HEK293 (cell line): ENCODE results near the gene MRPL9.

ENCODE experiments used
- MYNN ChIP-seq: fragments of 450-650 bp; formaldehyde crosslinking; IDR thresholded peaks from 2 replicates; pipeline ENCODE4 v1.5.1; 2016; ENCODE audit warnings: missing biosample characterization, missing genetic modification characterization, borderline replicate concordance
- OVOL3 ChIP-seq: fragments of 450-650 bp; formaldehyde crosslinking; IDR thresholded peaks from 2 replicates; pipeline ENCODE4 v1.5.1; 2016; ENCODE audit warnings: missing biosample characterization, missing genetic modification characterization
- ZBTB48 ChIP-seq: fragments of 450-650 bp; formaldehyde crosslinking; IDR thresholded peaks from 2 replicates; pipeline ENCODE4 v1.5.1; 2016; ENCODE audit warnings: missing biosample characterization, missing genetic modification characterization
- ZFP69B ChIP-seq: fragments of 450-650 bp; formaldehyde crosslinking; IDR thresholded peaks from 2 replicates; pipeline ENCODE4 v1.5.1; 2016; ENCODE audit warnings: missing biosample characterization, missing genetic modification characterization
- ZNF132 ChIP-seq: fragments of 450-650 bp; formaldehyde crosslinking; IDR thresholded peaks from 2 replicates; pipeline ENCODE4 v1.5.1; 2017; ENCODE audit warnings: missing biosample characterization, missing genetic modification characterization, borderline replicate concordance
- ZNF174 ChIP-seq: fragments of 450-650 bp; formaldehyde crosslinking; IDR thresholded peaks from 2 replicates; pipeline ENCODE4 v1.5.0; 2017; ENCODE audit warnings: missing biosample characterization, mild to moderate bottlenecking, missing genetic modification characterization
- ZNF302 ChIP-seq: fragments of 450-650 bp; formaldehyde crosslinking; IDR thresholded peaks from 2 replicates; pipeline ENCODE4 v1.5.1; 2016; ENCODE audit warnings: missing biosample characterization, missing genetic modification characterization, low read depth
- ZNF341 ChIP-seq: fragments of 450-650 bp; formaldehyde crosslinking; IDR thresholded peaks from 2 replicates; pipeline ENCODE4; 2016; ENCODE audit warnings: low read depth, missing biosample characterization, missing genetic modification characterization
- ZNF354C ChIP-seq: fragments of 450-650 bp; formaldehyde crosslinking; IDR thresholded peaks from 2 replicates; pipeline ENCODE4 v1.5.1; 2016; ENCODE audit warnings: missing biosample characterization, missing genetic modification characterization, low read depth, borderline replicate concordance
- ZNF391 ChIP-seq: fragments of 450-650 bp; formaldehyde crosslinking; IDR thresholded peaks from 2 replicates; pipeline ENCODE4 v1.5.1; 2016; ENCODE audit warnings: low read depth, missing biosample characterization, missing genetic modification characterization, borderline replicate concordance
- ZNF48 ChIP-seq: fragments of 450-650 bp; formaldehyde crosslinking; IDR thresholded peaks from 2 replicates; pipeline ENCODE4 v1.5.1; 2016; ENCODE audit warnings: missing biosample characterization, missing genetic modification characterization
- ZNF510 ChIP-seq: fragments of 450-650 bp; formaldehyde crosslinking; IDR thresholded peaks from 2 replicates; pipeline ENCODE4 v1.5.1; 2018; ENCODE audit warnings: mild to moderate bottlenecking, missing genetic modification characterization, missing biosample characterization; ENCODE audit not compliant: insufficient replicate concordance
- ZNF610 ChIP-seq: fragments of 450-650 bp; formaldehyde crosslinking; IDR thresholded peaks from 2 replicates; pipeline ENCODE4 v1.5.1; 2016; ENCODE audit warnings: missing biosample characterization, missing genetic modification characterization, borderline replicate concordance
- ZNF623 ChIP-seq: fragments of 450-650 bp; formaldehyde crosslinking; IDR thresholded peaks from 2 replicates; pipeline ENCODE4 v1.5.1; 2016; ENCODE audit warnings: missing biosample characterization, missing genetic modification characterization
- ZNF76 ChIP-seq: fragments of 450-650 bp; formaldehyde crosslinking; IDR thresholded peaks from 2 replicates; pipeline ENCODE4; 2016; ENCODE audit warnings: low read depth, missing biosample characterization, missing genetic modification characterization, borderline replicate concordance
- ZNF777 ChIP-seq: fragments of 450-650 bp; formaldehyde crosslinking; IDR thresholded peaks from 2 replicates; pipeline ENCODE4 v1.5.1; 2017; ENCODE audit warnings: missing biosample characterization, missing genetic modification characterization, borderline replicate concordance
- TF ChIP-seq, protein P1 (sequence below): fragments of 450-650 bp; formaldehyde crosslinking; IDR thresholded peaks from 2 replicates; pipeline ENCODE4 v1.5.1; 2016; ENCODE audit warnings: missing biosample characterization, missing genetic modification characterization, borderline replicate concordance
- TF ChIP-seq, protein P2 (sequence below): fragments of 450-650 bp; formaldehyde crosslinking; IDR thresholded peaks from 2 replicates; pipeline ENCODE4 v1.5.1; 2017; ENCODE audit warnings: missing biosample characterization, missing genetic modification characterization
- TF ChIP-seq, protein P3 (sequence below): fragments of 450-650 bp; formaldehyde crosslinking; IDR thresholded peaks from 2 replicates; pipeline ENCODE4 v1.5.1; 2016; ENCODE audit warnings: missing biosample characterization, missing genetic modification characterization
- TF ChIP-seq, protein P4 (sequence below): fragments of 450-650 bp; formaldehyde crosslinking; IDR thresholded peaks from 2 replicates; pipeline ENCODE4 v1.5.1; 2016; ENCODE audit warnings: missing biosample characterization, missing genetic modification characterization
- TF ChIP-seq, protein P5 (sequence below): fragments of 450-650 bp; formaldehyde crosslinking; IDR thresholded peaks from 2 replicates; pipeline ENCODE4 v1.5.1; 2016; ENCODE audit warnings: missing biosample characterization, missing genetic modification characterization
- TF ChIP-seq, protein P6 (sequence below): fragments of 450-650 bp; formaldehyde crosslinking; IDR thresholded peaks from 2 replicates; pipeline ENCODE4 v1.5.1; 2017; ENCODE audit warnings: missing biosample characterization, mild to moderate bottlenecking, missing genetic modification characterization, moderate library complexity

MRPL9 gene

DNA sequence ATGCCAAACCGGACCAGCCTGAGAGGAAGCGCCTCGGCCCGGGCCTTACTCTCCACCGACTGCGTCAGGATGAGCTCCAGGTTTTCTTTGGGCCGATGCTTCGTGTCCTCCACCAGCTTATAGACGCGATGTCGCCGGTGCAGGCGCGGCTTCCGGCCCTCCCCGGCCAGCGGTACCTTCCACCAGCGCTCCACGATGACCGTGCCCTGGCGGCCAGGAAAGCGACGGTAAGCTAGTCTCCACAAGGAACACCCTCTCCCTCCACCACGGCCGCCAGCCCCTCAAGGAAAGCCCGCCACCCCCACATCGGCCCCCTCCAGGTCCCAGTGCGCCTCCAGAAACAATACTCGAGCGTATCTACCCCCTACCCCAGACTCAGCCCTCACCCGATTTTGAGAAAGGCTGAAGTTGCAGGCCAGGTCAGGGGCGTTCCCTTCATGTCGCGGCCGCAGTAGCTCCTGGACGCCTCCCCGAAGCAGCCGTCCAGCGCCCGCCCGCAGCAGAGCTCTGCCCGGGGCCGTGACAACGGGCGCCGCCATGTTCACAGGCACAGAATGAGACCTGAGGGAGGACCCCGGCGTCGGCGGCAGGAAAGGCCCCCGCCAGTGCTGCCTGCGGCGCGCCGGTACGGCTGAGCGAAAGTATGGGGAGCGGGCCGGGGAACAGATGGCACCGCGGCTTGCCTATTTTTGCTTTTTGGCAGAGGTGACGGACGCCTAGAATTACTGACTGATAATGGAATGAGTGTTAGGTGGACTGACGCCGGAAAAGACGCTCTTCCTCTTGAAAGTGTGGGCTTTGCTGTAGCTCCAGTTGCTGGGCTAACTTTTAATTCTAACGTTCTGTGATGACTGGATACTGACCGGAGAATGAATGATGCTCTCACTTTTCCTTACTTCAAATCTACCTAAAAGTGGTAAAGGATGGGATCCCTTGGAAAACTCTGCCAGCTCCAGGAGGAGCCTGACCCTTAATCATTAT, at the start of gene MRPL9 (continued):
- TF ChIP-seq, protein P1, sequence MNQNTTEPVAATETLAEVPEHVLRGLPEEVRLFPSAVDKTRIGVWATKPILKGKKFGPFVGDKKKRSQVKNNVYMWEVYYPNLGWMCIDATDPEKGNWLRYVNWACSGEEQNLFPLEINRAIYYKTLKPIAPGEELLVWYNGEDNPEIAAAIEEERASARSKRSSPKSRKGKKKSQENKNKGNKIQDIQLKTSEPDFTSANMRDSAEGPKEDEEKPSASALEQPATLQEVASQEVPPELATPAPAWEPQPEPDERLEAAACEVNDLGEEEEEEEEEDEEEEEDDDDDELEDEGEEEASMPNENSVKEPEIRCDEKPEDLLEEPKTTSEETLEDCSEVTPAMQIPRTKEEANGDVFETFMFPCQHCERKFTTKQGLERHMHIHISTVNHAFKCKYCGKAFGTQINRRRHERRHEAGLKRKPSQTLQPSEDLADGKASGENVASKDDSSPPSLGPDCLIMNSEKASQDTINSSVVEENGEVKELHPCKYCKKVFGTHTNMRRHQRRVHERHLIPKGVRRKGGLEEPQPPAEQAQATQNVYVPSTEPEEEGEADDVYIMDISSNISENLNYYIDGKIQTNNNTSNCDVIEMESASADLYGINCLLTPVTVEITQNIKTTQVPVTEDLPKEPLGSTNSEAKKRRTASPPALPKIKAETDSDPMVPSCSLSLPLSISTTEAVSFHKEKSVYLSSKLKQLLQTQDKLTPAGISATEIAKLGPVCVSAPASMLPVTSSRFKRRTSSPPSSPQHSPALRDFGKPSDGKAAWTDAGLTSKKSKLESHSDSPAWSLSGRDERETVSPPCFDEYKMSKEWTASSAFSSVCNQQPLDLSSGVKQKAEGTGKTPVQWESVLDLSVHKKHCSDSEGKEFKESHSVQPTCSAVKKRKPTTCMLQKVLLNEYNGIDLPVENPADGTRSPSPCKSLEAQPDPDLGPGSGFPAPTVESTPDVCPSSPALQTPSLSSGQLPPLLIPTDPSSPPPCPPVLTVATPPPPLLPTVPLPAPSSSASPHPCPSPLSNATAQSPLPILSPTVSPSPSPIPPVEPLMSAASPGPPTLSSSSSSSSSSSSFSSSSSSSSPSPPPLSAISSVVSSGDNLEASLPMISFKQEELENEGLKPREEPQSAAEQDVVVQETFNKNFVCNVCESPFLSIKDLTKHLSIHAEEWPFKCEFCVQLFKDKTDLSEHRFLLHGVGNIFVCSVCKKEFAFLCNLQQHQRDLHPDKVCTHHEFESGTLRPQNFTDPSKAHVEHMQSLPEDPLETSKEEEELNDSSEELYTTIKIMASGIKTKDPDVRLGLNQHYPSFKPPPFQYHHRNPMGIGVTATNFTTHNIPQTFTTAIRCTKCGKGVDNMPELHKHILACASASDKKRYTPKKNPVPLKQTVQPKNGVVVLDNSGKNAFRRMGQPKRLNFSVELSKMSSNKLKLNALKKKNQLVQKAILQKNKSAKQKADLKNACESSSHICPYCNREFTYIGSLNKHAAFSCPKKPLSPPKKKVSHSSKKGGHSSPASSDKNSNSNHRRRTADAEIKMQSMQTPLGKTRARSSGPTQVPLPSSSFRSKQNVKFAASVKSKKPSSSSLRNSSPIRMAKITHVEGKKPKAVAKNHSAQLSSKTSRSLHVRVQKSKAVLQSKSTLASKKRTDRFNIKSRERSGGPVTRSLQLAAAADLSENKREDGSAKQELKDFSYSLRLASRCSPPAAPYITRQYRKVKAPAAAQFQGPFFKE: no peak
- TF ChIP-seq, protein P2, sequence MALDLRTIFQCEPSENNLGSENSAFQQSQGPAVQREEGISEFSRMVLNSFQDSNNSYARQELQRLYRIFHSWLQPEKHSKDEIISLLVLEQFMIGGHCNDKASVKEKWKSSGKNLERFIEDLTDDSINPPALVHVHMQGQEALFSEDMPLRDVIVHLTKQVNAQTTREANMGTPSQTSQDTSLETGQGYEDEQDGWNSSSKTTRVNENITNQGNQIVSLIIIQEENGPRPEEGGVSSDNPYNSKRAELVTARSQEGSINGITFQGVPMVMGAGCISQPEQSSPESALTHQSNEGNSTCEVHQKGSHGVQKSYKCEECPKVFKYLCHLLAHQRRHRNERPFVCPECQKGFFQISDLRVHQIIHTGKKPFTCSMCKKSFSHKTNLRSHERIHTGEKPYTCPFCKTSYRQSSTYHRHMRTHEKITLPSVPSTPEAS: 0 out of 2 replicates have a peak, but pooled peaks have one; percentile 12
- no peak for TF ChIP-seq ZNF132
- no peak for TF ChIP-seq ZBTB48 (tag by site-specific recombination)
- peak; percentile 51; the same call in 1 of the 2 replicates for TF ChIP-seq ZNF76 (tag by site-specific recombination)
- TF ChIP-seq ZNF174 (tag by site-specific recombination): no peak
- TF ChIP-seq, protein P3, sequence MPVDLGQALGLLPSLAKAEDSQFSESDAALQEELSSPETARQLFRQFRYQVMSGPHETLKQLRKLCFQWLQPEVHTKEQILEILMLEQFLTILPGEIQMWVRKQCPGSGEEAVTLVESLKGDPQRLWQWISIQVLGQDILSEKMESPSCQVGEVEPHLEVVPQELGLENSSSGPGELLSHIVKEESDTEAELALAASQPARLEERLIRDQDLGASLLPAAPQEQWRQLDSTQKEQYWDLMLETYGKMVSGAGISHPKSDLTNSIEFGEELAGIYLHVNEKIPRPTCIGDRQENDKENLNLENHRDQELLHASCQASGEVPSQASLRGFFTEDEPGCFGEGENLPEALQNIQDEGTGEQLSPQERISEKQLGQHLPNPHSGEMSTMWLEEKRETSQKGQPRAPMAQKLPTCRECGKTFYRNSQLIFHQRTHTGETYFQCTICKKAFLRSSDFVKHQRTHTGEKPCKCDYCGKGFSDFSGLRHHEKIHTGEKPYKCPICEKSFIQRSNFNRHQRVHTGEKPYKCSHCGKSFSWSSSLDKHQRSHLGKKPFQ (tag by site-specific recombination): no peak
- TF ChIP-seq ZNF341 (tag by site-specific recombination): peak; percentile 17; the same call in 1 of the 2 replicates
- TF ChIP-seq, protein P4, sequence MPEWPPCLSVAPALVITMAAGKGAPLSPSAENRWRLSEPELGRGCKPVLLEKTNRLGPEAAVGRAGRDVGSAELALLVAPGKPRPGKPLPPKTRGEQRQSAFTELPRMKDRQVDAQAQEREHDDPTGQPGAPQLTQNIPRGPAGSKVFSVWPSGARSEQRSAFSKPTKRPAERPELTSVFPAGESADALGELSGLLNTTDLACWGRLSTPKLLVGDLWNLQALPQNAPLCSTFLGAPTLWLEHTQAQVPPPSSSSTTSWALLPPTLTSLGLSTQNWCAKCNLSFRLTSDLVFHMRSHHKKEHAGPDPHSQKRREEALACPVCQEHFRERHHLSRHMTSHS (tag by site-specific recombination): no peak
- 0 out of 2 replicates have a peak, but pooled peaks have one; percentile 81 for TF ChIP-seq ZNF610 (tag by site-specific recombination)
- TF ChIP-seq ZNF391 (tag by site-specific recombination): peak; percentile 17; the same call in 1 of the 2 replicates
- TF ChIP-seq ZFP69B (tag by site-specific recombination): no peak
- no peak for TF ChIP-seq ZNF354C (tag by site-specific recombination)
- TF ChIP-seq ZNF623 (tag by site-specific recombination): no peak
- TF ChIP-seq ZNF302 (tag by site-specific recombination): no peak
- no peak for TF ChIP-seq MYNN (tag by site-specific recombination)
- TF ChIP-seq, protein P5, sequence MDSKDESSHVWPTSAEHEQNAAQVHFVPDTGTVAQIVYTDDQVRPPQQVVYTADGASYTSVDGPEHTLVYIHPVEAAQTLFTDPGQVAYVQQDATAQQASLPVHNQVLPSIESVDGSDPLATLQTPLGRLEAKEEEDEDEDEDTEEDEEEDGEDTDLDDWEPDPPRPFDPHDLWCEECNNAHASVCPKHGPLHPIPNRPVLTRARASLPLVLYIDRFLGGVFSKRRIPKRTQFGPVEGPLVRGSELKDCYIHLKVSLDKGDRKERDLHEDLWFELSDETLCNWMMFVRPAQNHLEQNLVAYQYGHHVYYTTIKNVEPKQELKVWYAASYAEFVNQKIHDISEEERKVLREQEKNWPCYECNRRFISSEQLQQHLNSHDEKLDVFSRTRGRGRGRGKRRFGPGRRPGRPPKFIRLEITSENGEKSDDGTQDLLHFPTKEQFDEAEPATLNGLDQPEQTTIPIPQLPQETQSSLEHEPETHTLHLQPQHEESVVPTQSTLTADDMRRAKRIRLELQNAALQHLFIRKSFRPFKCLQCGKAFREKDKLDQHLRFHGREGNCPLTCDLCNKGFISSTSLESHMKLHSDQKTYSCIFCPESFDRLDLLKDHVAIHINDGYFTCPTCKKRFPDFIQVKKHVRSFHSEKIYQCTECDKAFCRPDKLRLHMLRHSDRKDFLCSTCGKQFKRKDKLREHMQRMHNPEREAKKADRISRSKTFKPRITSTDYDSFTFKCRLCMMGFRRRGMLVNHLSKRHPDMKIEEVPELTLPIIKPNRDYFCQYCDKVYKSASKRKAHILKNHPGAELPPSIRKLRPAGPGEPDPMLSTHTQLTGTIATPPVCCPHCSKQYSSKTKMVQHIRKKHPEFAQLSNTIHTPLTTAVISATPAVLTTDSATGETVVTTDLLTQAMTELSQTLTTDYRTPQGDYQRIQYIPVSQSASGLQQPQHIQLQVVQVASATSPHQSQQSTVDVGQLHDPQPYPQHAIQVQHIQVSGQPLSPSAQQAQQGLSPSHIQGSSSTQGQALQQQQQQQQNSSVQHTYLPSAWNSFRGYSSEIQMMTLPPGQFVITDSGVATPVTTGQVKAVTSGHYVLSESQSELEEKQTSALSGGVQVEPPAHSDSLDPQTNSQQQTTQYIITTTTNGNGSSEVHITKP (tag by site-specific recombination): peak; percentile 43; the same call in 1 of the 2 replicates
- no peak for TF ChIP-seq ZNF48 (tag by site-specific recombination)
- TF ChIP-seq ZNF777: 0 out of 2 replicates have a peak, but pooled peaks have one; percentile 59
- TF ChIP-seq, protein P6, sequence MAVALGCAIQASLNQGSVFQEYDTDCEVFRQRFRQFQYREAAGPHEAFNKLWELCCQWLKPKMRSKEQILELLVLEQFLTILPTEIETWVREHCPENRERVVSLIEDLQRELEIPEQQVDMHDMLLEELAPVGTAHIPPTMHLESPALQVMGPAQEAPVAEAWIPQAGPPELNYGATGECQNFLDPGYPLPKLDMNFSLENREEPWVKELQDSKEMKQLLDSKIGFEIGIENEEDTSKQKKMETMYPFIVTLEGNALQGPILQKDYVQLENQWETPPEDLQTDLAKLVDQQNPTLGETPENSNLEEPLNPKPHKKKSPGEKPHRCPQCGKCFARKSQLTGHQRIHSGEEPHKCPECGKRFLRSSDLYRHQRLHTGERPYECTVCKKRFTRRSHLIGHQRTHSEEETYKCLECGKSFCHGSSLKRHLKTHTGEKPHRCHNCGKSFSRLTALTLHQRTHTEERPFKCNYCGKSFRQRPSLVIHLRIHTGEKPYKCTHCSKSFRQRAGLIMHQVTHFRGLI: no peak
- peak; percentile 41; the same call in 1 of the 2 replicates for TF ChIP-seq OVOL3 (tag by site-specific recombination)
- TF ChIP-seq ZNF510 (tag by site-specific recombination): no peak
